HG03469 (cell line): ENCODE measurements around the gene HAGH.
"Not testable (repeated sequence)": the region's sequence is repeated elsewhere in the genome, so short reads cannot be mapped to it uniquely, and the experiment has no call there.

Experiments
- ATAC-seq: cut with Tn5 transposase; IDR thresholded peaks from one replicate; pipeline ENCODE4 v1.9.1; 2021; ENCODE audit warnings: mild to moderate bottlenecking, moderate library complexity, moderate number of reproducible peaks; ENCODE audit not compliant: unreplicated experiment

HAGH gene

GRCh38 chr16:1815461-1815860, 11.2 kb downstream of the HAGH start:
- ATAC-seq: no peak

GRCh38 chr16:1812732-1813163, 13.9 kb downstream of the HAGH start:
- ATAC-seq: no peak

GRCh38 chr16:1810536-1810935, 16.1 kb downstream of the HAGH start:
- ATAC-seq: no peak

- ATAC-seq: no peak
Measured at GRCh38 chr16:1810106-1810505, 16.5 kb downstream of the HAGH start.

- no peak for ATAC-seq
Measured at GRCh38 chr16:1809281-1809801, 17.3 kb downstream of the HAGH start.

GRCh38 chr16:1808691-1809090, 17.9 kb downstream of the HAGH start:
- ATAC-seq: no peak

GRCh38 chr16:1807626-1808025, 19.0 kb downstream of the HAGH start:
- no peak for ATAC-seq

- ATAC-seq: no peak
Measured at GRCh38 chr16:1800701-1801100, 25.9 kb downstream of the HAGH start.

- not testable (repeated sequence) for ATAC-seq
Measured at GRCh38 chr16:1799263-1799662, 27.4 kb downstream of the HAGH start.

GRCh38 chr16:1794908-1795666, 31.5 kb downstream of the HAGH start:
- ATAC-seq: no peak

GRCh38 chr16:1794221-1794871, 32.3 kb downstream of the HAGH start:
- no peak for ATAC-seq

GRCh38 chr16:1793578-1794220, 32.9 kb downstream of the HAGH start, which contains the start of gene IGFALS:
IGFALS (minus strand) TSS chr16:1793705; CDS start chr16:1793652, 53 bp downstream.
- no peak for ATAC-seq

- no peak for ATAC-seq
Measured at GRCh38 chr16:1792836-1793577, 33.6 kb downstream of the HAGH start.

- ATAC-seq: no peak
Measured at GRCh38 chr16:1791943-1792812, 34.4 kb downstream of the HAGH start.

- no peak for ATAC-seq
Measured at GRCh38 chr16:1791256-1791942, 35.2 kb downstream of the HAGH start.

- no peak for ATAC-seq
Measured at GRCh38 chr16:1790611-1791255, 35.9 kb downstream of the HAGH start.

GRCh38 chr16:1790261-1790610, 36.4 kb downstream of the HAGH start:
- no peak for ATAC-seq

GRCh38 chr16:1789643-1790045, 37.0 kb downstream of the HAGH start:
- ATAC-seq: no peak

- no peak for ATAC-seq
Measured at GRCh38 chr16:1788708-1789100, 37.9 kb downstream of the HAGH start.
